Progenitor cell of endocrine pancreas (in vitro differentiated cells): ENCODE results near the gene THSD4. TPM values are rescaled to one million over a fixed set of nuclear protein-coding genes. Genes with fewer than 3 reads are reported as not detected.
A peak's percentile ranks its signal among the peaks of the same experiment; 100 is the strongest.
"Not testable (repeated sequence)": the region's sequence is repeated elsewhere in the genome, so short reads cannot be mapped to it uniquely, and the experiment has no call there.

ENCODE experiments used
- DNase-seq: peaks from one replicate; pipeline ENCODE4 v3.0.0; 2021; ENCODE audit warnings: low spot score; ENCODE audit not compliant: unreplicated experiment
- H3K27ac Mint-ChIP-seq: 2 replicates; pipeline ENCODE4 v1.8.0; 2021; ENCODE audit warnings: mild to moderate bottlenecking, moderate library complexity, mixed read lengths
- H3K27me3 Mint-ChIP-seq: 2 replicates; pipeline ENCODE4 v1.8.0; 2021; ENCODE audit warnings: mixed read lengths
- H3K36me3 Mint-ChIP-seq: 2 replicates; pipeline ENCODE4 v1.8.0; 2022; ENCODE audit warnings: mixed read lengths; ENCODE audit not compliant: insufficient read depth
- H3K4me1 Mint-ChIP-seq: 2 replicates; pipeline ENCODE4 v1.8.0; 2021; ENCODE audit warnings: low read depth, mixed read lengths
- H3K4me3 Mint-ChIP-seq: 2 replicates; pipeline ENCODE4 v1.8.0; 2021; ENCODE audit warnings: low read depth, mild to moderate bottlenecking, moderate library complexity, mixed read lengths
- H3K9me3 Mint-ChIP-seq: 2 replicates; pipeline ENCODE4 v1.8.0; 2021; ENCODE audit warnings: low read depth, mixed read lengths
- CTCF ChIP-seq: fragments of 200-600 bp; sonication (generic); IDR thresholded peaks from one replicate; pipeline ENCODE4 v1.5.0; 2021; ENCODE audit warnings: antibody characterized with exemption, mild to moderate bottlenecking; ENCODE audit not compliant: unreplicated experiment
- total RNA-seq: library from RNA; stranded (reverse); gene quantifications from 2 replicates; pipeline ENCODE4 v1.2.1, GENCODE V29; 2021

The THSD4 gene
- total RNA-seq, 1 donor from 2014 or later, result 6.8 TPM

GRCh38 chr15:71313806-71314205, 198.5 kb downstream of the THSD4 start:
- DNase-seq, result no peak
- H3K36me3 Mint-ChIP-seq, result no peaks in the 10 kb centered on the region
- TF ChIP-seq CTCF, result no peak
- peaks cover 2% of the 10 kb centered on the region for H3K27me3 Mint-ChIP-seq
- H3K9me3 Mint-ChIP-seq, result peaks cover 9% of the 10 kb centered on the region
- H3K4me1 Mint-ChIP-seq, result no peaks in the 10 kb centered on the region
- H3K4me3 Mint-ChIP-seq, result no peak overlapping the region
- no peak overlapping the region for H3K27ac Mint-ChIP-seq

- Mint-ChIP-seq H3K9me3 (peaks cover 9% of the 10 kb centered on the region), H3K4me1 (no peaks in the 10 kb centered on the region), H3K4me3 (no peak overlapping the region), H3K36me3 (no peaks in the 10 kb centered on the region), H3K27me3 (peaks cover 2% of the 10 kb centered on the region), H3K27ac (no peak overlapping the region)
- TF ChIP-seq CTCF, result no peak
- DNase-seq, result no peak
These were observed 199.8 kb downstream of the THSD4 start for GRCh38 chr15:71314956-71315537.

- Mint-ChIP-seq H3K4me1 (no peaks in the 10 kb centered on the region), H3K27ac (no peak overlapping the region), H3K4me3 (no peak overlapping the region), H3K9me3 (peaks cover 9% of the 10 kb centered on the region), H3K36me3 (no peaks in the 10 kb centered on the region), H3K27me3 (peaks cover 2% of the 10 kb centered on the region)
- no peak for TF ChIP-seq CTCF
- no peak for DNase-seq
These were observed 201.6 kb downstream of the THSD4 start for GRCh38 chr15:71316911-71317310.

GRCh38 chr15:71319424-71319823, 204.2 kb downstream of the THSD4 start:
- H3K4me1 Mint-ChIP-seq, H3K27ac Mint-ChIP-seq, H3K9me3 Mint-ChIP-seq, H3K4me3 Mint-ChIP-seq, DNase-seq, H3K36me3 Mint-ChIP-seq, H3K27me3 Mint-ChIP-seq: not testable (repeated sequence)

GRCh38 chr15:71319935-71320334, 204.7 kb downstream of the THSD4 start:
- H3K9me3 Mint-ChIP-seq, result peaks cover 6% of the 10 kb centered on the region
- no peak for TF ChIP-seq CTCF
- no peak for DNase-seq
- H3K27me3 Mint-ChIP-seq, result no peaks in the 10 kb centered on the region
- H3K36me3 Mint-ChIP-seq, result no peaks in the 10 kb centered on the region
- H3K27ac Mint-ChIP-seq, result no peak overlapping the region
- no peaks in the 10 kb centered on the region for H3K4me1 Mint-ChIP-seq
- no peak overlapping the region for H3K4me3 Mint-ChIP-seq

GRCh38 chr15:71323082-71323481, 207.8 kb downstream of the THSD4 start:
- Mint-ChIP-seq H3K27ac (peak overlapping the region; percentile 6), H3K27me3 (no peaks in the 10 kb centered on the region)
- DNase-seq, result no peak

More at GRCh38 chr15:71323082-71323481, 207.8 kb downstream of the THSD4 start:
- H3K4me3 Mint-ChIP-seq, result no peak overlapping the region
- H3K4me1 Mint-ChIP-seq, result no peaks in the 10 kb centered on the region
- H3K36me3 Mint-ChIP-seq, result no peaks in the 10 kb centered on the region
- no peaks in the 10 kb centered on the region for H3K9me3 Mint-ChIP-seq
- TF ChIP-seq CTCF, result no peak
